Fibroblast of lung (primary cell): ENCODE results near the gene EML4. TPM values are rescaled to one million over a fixed set of nuclear protein-coding genes. Genes with fewer than 3 reads are reported as not detected.

ENCODE experiments used
- DNase-seq, 2 donors: peaks; one replicate each; pipeline versions ENCODE4 v3.0.0 to v3.0.0-alpha.2; 2010; ENCODE audit warnings: low read depth in 2 of 2
- H2AFZ ChIP-seq: 2 replicates; pipeline ENCODE4 v1.5.1; 2012; ENCODE audit warnings: low read length, control low read depth, inconsistent platforms
- H3K27ac ChIP-seq: 2 replicates; pipeline ENCODE4 v1.5.1; 2011; ENCODE audit warnings: low read length, control low read depth; ENCODE audit not compliant: insufficient read depth
- H3K27me3 ChIP-seq: 2 replicates; pipeline ENCODE4 v1.5.1; 2011; ENCODE audit warnings: mild to moderate bottlenecking, low read length; ENCODE audit not compliant: control insufficient read depth, insufficient read depth
- H3K36me3 ChIP-seq: 2 replicates; pipeline ENCODE4 v1.5.1; 2011; ENCODE audit warnings: low read length; ENCODE audit not compliant: control insufficient read depth, insufficient read depth
- H3K4me1 ChIP-seq: 2 replicates; pipeline ENCODE4 v1.5.1; 2011; ENCODE audit warnings: low read length; ENCODE audit not compliant: control insufficient read depth, insufficient read depth; ENCODE audit errors: extremely low read depth
- H3K4me2 ChIP-seq: 2 replicates; pipeline ENCODE4 v1.5.1; 2011; ENCODE audit warnings: low read length, control low read depth; ENCODE audit not compliant: insufficient read depth; ENCODE audit errors: extremely low read depth
- H3K4me3 ChIP-seq, 4 experiments: fragments of 200-600 bp in 1 of 4; sonication (generic) in 1 of 4; replicated peaks in 1 of 4; 2 replicates each; pipeline ENCODE4 v1.5.1; 2011 to 2016; ENCODE audit warnings: low read length in 4 of 4, low read depth in 3 of 4, mild to moderate bottlenecking in 3 of 4, control low read depth in 2 of 4, inconsistent platforms in 1 of 4, mixed read lengths in 1 of 4; ENCODE audit not compliant: insufficient read depth in 1 of 4; ENCODE audit errors: control extremely low read depth in 1 of 4
- H3K79me2 ChIP-seq: 2 replicates; pipeline ENCODE4 v1.5.1; 2012; ENCODE audit warnings: mild to moderate bottlenecking, low read length, inconsistent platforms; ENCODE audit not compliant: control insufficient read depth, insufficient read depth
- H3K9ac ChIP-seq: 2 replicates; pipeline ENCODE4 v1.5.1; 2011; ENCODE audit warnings: mild to moderate bottlenecking, low read length, control low read depth; ENCODE audit not compliant: insufficient read depth
- H3K9me3 ChIP-seq: 2 replicates; pipeline ENCODE4 v1.5.1; 2012; ENCODE audit warnings: low read depth, low read length; ENCODE audit not compliant: control insufficient read depth, insufficient read depth
- H4K20me1 ChIP-seq: 2 replicates; pipeline ENCODE4 v1.5.1; 2011; ENCODE audit warnings: low read length; ENCODE audit not compliant: control insufficient read depth, insufficient read depth; ENCODE audit errors: extremely low read depth
- CTCF ChIP-seq, 2 donors: IDR thresholded peaks in 1 of 2; conservative IDR thresholded peaks in 1 of 2; 1 replicate in 1 of 2; 2 replicates in 1 of 2; pipeline ENCODE4 v1.5.1; 2011 to 2012; ENCODE audit warnings: low read length in 2 of 2, control low read depth in 1 of 2, inconsistent platforms in 1 of 2, low read depth in 1 of 2, mild to moderate bottlenecking in 1 of 2
- EZH2 ChIP-seq: IDR thresholded peaks from 2 replicates; pipeline ENCODE4 v1.5.1; 2012; ENCODE audit warnings: low read length, control low read depth, mild to moderate bottlenecking; ENCODE audit errors: missing control alignments
- polyA plus RNA-seq, 2 donors: library from polyadenylated mRNA; depleted of rRNA in 1 of 2; stranded (reverse) in 1 of 2; unstranded in 1 of 2; fragments of >200 nt; gene quantifications; 2 replicates each; pipeline ENCODE4 v1.2.1, GENCODE V29; 2011 to 2012; ENCODE audit warnings: missing spikeins in 1 of 2
- total RNA-seq: library from RNA; depleted of rRNA; stranded (reverse); fragments of >200 nt; gene quantifications from 2 replicates; pipeline ENCODE4 v1.2.1, GENCODE V29; 2014

The EML4 gene
- total and polyA plus RNA-seq, 2 donors (not counting 1 experiment from before 2014, with no cell fraction given) = 49.5 to 62.7 TPM

- no peak overlapping the region for H3K4me3 ChIP-seq
- H3K4me2 ChIP-seq = no peak overlapping the region
- no peaks in the 10 kb centered on the region for H3K4me1 ChIP-seq
These were observed 128.3 kb downstream of the EML4 start for GRCh38 chr2:42297322-42297936.

GRCh38 chr2:42298132-42298531 is 129.0 kb downstream of the EML4 start:
- Histone ChIP-seq H3K4me3 (no peak overlapping the region), H3K27ac (no peak overlapping the region), H3K79me2 (no peaks in the 10 kb centered on the region), H3K27me3 (no peaks in the 10 kb centered on the region), H3K4me2 (no peak overlapping the region), H3K36me3 (peaks cover under 1% of the 10 kb centered on the region), H2AFZ (no peak overlapping the region), H3K9ac (no peak overlapping the region), H3K9me3 (no peaks in the 10 kb centered on the region), H3K4me1 (no peaks in the 10 kb centered on the region), H4K20me1 (no peaks in the 10 kb centered on the region)
- no peak for TF ChIP-seq CTCF (conservative IDR thresholded peaks at IDR 0.05 in 1 of 2, IDR thresholded peaks at IDR 0.05 in 1 of 2; ENCODE audit: low read depth in 1 of 2, low read length in 2 of 2)
- TF ChIP-seq EZH2 = no peak
- peak; percentile 44 to 58 for DNase-seq

More at GRCh38 chr2:42297322-42297936, 128.3 kb downstream of the EML4 start:
- H3K27me3 ChIP-seq = no peaks in the 10 kb centered on the region
- H3K79me2 ChIP-seq = no peaks in the 10 kb centered on the region
- DNase-seq = no peak
- TF ChIP-seq CTCF (conservative IDR thresholded peaks at IDR 0.05 in 1 of 2, IDR thresholded peaks at IDR 0.05 in 1 of 2; ENCODE audit: low read depth in 1 of 2, low read length in 2 of 2) (no peak), EZH2 (no peak)
- H3K36me3 ChIP-seq = no peaks in the 10 kb centered on the region
- H2AFZ ChIP-seq = no peak overlapping the region
- H3K9me3 ChIP-seq = no peaks in the 10 kb centered on the region
- no peaks in the 10 kb centered on the region for H4K20me1 ChIP-seq
- H3K27ac ChIP-seq = no peak overlapping the region
- no peak overlapping the region for H3K9ac ChIP-seq

- no peak overlapping the region for H3K4me3 ChIP-seq
- DNase-seq = no peak
- TF ChIP-seq EZH2 (no peak), CTCF (conservative IDR thresholded peaks at IDR 0.05 in 1 of 2, IDR thresholded peaks at IDR 0.05 in 1 of 2; ENCODE audit: low read depth in 1 of 2, low read length in 2 of 2) (no peak)
- no peaks in the 10 kb centered on the region for H3K79me2 ChIP-seq
- H3K27me3 ChIP-seq = no peaks in the 10 kb centered on the region
- H3K4me1 ChIP-seq = no peaks in the 10 kb centered on the region
- no peak overlapping the region for H3K9ac ChIP-seq
- no peak overlapping the region for H3K4me2 ChIP-seq
- H3K9me3 ChIP-seq = no peaks in the 10 kb centered on the region
- no peak overlapping the region for H2AFZ ChIP-seq
- H4K20me1 ChIP-seq = no peaks in the 10 kb centered on the region
- H3K27ac ChIP-seq = no peak overlapping the region
- H3K36me3 ChIP-seq = peaks cover 3% of the 10 kb centered on the region
These were observed 130.0 kb downstream of the EML4 start for GRCh38 chr2:42298996-42299754.
